ENCODE results near the gene IL1RL2. TPM values are rescaled to one million over a fixed set of nuclear protein-coding genes. Genes with fewer than 3 reads are reported as not detected.

Gene IL1RL2
- total RNA-seq, 4 donors from 2014 or later = 0.70 to 1.3 TPM; not detected in 2

GRCh38 chr2:102194609-102195268, 7.9 kb downstream of the IL1RL2 start:
- intact Hi-C loops (cut with DNase I; ENCODE audit: low total_unique reads) = no loop called here
- TF ChIP-seq CTCF (IDR thresholded peaks at IDR 0.05) = no peak
- TF ChIP-seq POLR2A (IDR thresholded peaks at IDR 0.05) = no peak
- no peak overlapping the region for H3K4me3 ChIP-seq
- H3K4me1 ChIP-seq = no peaks in the 10 kb centered on the region
- H3K27me3 ChIP-seq = no peaks in the 10 kb centered on the region
- H3K36me3 ChIP-seq = no peaks in the 10 kb centered on the region
- H3K9me3 ChIP-seq = no peaks in the 10 kb centered on the region
- DNase-seq = no peak
- no peak overlapping the region for H3K27ac ChIP-seq

- Histone ChIP-seq H3K9me3 (no peaks in the 10 kb centered on the region), H3K27me3 (no peaks in the 10 kb centered on the region), H3K4me1 (no peaks in the 10 kb centered on the region), H3K4me3 (no peak overlapping the region), H3K36me3 (no peaks in the 10 kb centered on the region), H3K27ac (no peak overlapping the region)
- DNase-seq = no peak
- intact Hi-C loops (cut with DNase I; ENCODE audit: low total_unique reads) = no loop called here
- TF ChIP-seq POLR2A (IDR thresholded peaks at IDR 0.05) = no peak
- TF ChIP-seq CTCF (IDR thresholded peaks at IDR 0.05) = no peak
These were observed 10.7 kb downstream of the IL1RL2 start for GRCh38 chr2:102197389-102198137.

- DNase-seq = no peak
- no peaks in the 10 kb centered on the region for H3K4me1 ChIP-seq
- intact Hi-C loops (cut with DNase I; ENCODE audit: low total_unique reads) = no loop called here
These were observed 13.7 kb downstream of the IL1RL2 start for GRCh38 chr2:102200539-102200938.

GRCh38 chr2:102204638-102205037, 17.8 kb downstream of the IL1RL2 start:
- Histone ChIP-seq H3K4me3 (no peak overlapping the region), H3K27me3 (no peaks in the 10 kb centered on the region), H3K9me3 (no peaks in the 10 kb centered on the region), H3K27ac (no peak overlapping the region), H3K4me1 (no peaks in the 10 kb centered on the region), H3K36me3 (no peaks in the 10 kb centered on the region)
- intact Hi-C loops (cut with DNase I; ENCODE audit: low total_unique reads) = no loop called here
- DNase-seq = no peak
- TF ChIP-seq POLR2A (IDR thresholded peaks at IDR 0.05) (no peak), CTCF (IDR thresholded peaks at IDR 0.05) (no peak)

More at GRCh38 chr2:102200539-102200938, 13.7 kb downstream of the IL1RL2 start:
- Histone ChIP-seq H3K4me3 (no peak overlapping the region), H3K36me3 (no peaks in the 10 kb centered on the region), H3K9me3 (no peaks in the 10 kb centered on the region), H3K27ac (no peak overlapping the region), H3K27me3 (no peaks in the 10 kb centered on the region)
- TF ChIP-seq CTCF (IDR thresholded peaks at IDR 0.05) = no peak
- no peak for TF ChIP-seq POLR2A (IDR thresholded peaks at IDR 0.05)

- Histone ChIP-seq H3K27me3 (no peaks in the 10 kb centered on the region), H3K9me3 (no peaks in the 10 kb centered on the region), H3K4me3 (no peak overlapping the region), H3K27ac (no peak overlapping the region), H3K36me3 (no peaks in the 10 kb centered on the region), H3K4me1 (no peaks in the 10 kb centered on the region)
- intact Hi-C loops (cut with DNase I; ENCODE audit: low total_unique reads) = no loop called here
- TF ChIP-seq POLR2A (IDR thresholded peaks at IDR 0.05) = no peak
- no peak for TF ChIP-seq CTCF (IDR thresholded peaks at IDR 0.05)
- no peak for DNase-seq
These were observed 20.0 kb downstream of the IL1RL2 start for GRCh38 chr2:102206666-102207341.
